GM19328 (cell line): ENCODE results near the gene TRAPPC6A.
"Not testable (repeated sequence)": the region's sequence is repeated elsewhere in the genome, so short reads cannot be mapped to it uniquely, and the experiment has no call there.

ENCODE experiments used
- ATAC-seq: cut with Tn5 transposase; IDR thresholded peaks from one replicate; pipeline ENCODE4 v1.9.1; 2021; ENCODE audit warnings: mild to moderate bottlenecking, moderate library complexity; ENCODE audit not compliant: unreplicated experiment

TRAPPC6A gene

GRCh38 chr19:45133661-45134060 lies 44.4 kb downstream of the TRAPPC6A start:
- ATAC-seq: no peak

- no peak for ATAC-seq
Measured at GRCh38 chr19:45130888-45131615, 47.0 kb downstream of the TRAPPC6A start.

- ATAC-seq: no peak
Measured at GRCh38 chr19:45130236-45130635, 47.8 kb downstream of the TRAPPC6A start.

- ATAC-seq: no peak
Measured at GRCh38 chr19:45128806-45129205, 49.2 kb downstream of the TRAPPC6A start.

- ATAC-seq: no peak
Measured at GRCh38 chr19:45128146-45128545, 49.9 kb downstream of the TRAPPC6A start.

GRCh38 chr19:45126654-45127053 lies 51.4 kb downstream of the TRAPPC6A start:
- ATAC-seq: no peak

- no peak for ATAC-seq
Measured at GRCh38 chr19:45125975-45126493, 52.0 kb downstream of the TRAPPC6A start.

GRCh38 chr19:45125360-45125759 lies 52.7 kb downstream of the TRAPPC6A start:
- ATAC-seq: no peak

- no peak for ATAC-seq
Measured at GRCh38 chr19:45124021-45124420, 54.0 kb downstream of the TRAPPC6A start.

- no peak for ATAC-seq
Measured at GRCh38 chr19:45123440-45123850, 54.6 kb downstream of the TRAPPC6A start.

GRCh38 chr19:45122832-45123231 lies 55.2 kb downstream of the TRAPPC6A start:
- ATAC-seq: no peak

- ATAC-seq: no peak
Measured at GRCh38 chr19:45121827-45122345, 56.2 kb downstream of the TRAPPC6A start.

GRCh38 chr19:45119582-45119981 lies 58.5 kb downstream of the TRAPPC6A start:
- ATAC-seq: no peak

GRCh38 chr19:45118591-45119355 lies 59.3 kb downstream of the TRAPPC6A start:
- ATAC-seq: not testable (repeated sequence)

- ATAC-seq: no peak
Measured at GRCh38 chr19:45118106-45118505, 59.9 kb downstream of the TRAPPC6A start.

- no peak for ATAC-seq
Measured at GRCh38 chr19:45117671-45118070, 60.4 kb downstream of the TRAPPC6A start.

GRCh38 chr19:45117167-45117594 lies 60.9 kb downstream of the TRAPPC6A start:
- peak; percentile 51 for ATAC-seq

- no peak for ATAC-seq
Measured at GRCh38 chr19:45115809-45116615, 62.0 kb downstream of the TRAPPC6A start.

- no peak for ATAC-seq
Measured at GRCh38 chr19:45114116-45114515, 63.9 kb downstream of the TRAPPC6A start.

GRCh38 chr19:45113628-45114027 lies 64.4 kb downstream of the TRAPPC6A start:
- no peak for ATAC-seq
